ENCODE measurements around the gene SGMS1.
A peak's percentile ranks its signal among the peaks of the same experiment; 100 is the strongest.

Gene SGMS1

DNA sequence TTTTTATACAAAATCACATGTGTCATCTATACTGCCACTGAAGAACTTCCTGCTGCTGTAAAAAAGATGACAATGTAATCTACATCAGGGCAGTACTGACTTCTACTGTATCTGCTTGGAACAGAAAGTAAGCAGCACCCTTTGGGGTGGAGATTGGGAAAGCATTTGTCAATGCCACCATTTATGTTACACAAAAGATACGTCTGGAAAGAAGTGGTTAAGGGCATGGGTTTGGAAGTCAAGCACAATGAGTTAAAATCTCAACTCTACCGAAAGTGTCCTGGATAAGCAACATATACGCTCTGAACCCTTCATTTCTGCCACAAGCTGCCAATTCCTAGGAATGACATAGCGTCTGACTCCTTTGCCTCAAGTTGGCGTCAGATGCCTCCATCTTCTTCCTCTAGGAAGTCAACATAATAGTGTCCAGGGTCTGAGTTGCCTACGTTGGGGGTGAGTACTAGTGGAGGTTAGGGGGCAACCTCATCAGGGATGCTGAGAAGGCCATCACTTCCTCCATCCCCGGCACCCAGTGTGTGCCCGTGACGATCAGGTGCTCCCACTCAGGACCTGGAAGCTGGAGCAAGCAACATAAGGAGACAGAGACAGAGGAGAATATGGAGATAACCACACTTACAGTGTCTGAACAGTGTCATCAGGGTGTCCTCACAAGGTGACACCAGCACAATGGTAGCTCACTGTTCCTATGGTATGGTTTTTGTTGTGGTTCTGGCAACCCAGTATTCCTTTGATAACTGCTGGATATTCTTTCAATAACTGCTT lies 58.3 kb downstream of the SGMS1 start:
- H3K4me1 ChIP-seq, result no peaks in the 10 kb centered on the region
- no peak overlapping the region for H3K4me2 ChIP-seq
- peaks cover 0 to 11% (median 0%) of the 10 kb centered on the region in 11 experiments; a peak in 3 of 22 replicates for H3K36me3 ChIP-seq
- H3K9me3 ChIP-seq (replicated peaks in 1 of 11), result 0 out of 22 replicates have a peak, but pooled peaks cover 0 to 5% (median 0%) of the 10 kb centered on the region in 11 experiments
- no peak overlapping the region for H3K9ac ChIP-seq
- H4K20me1 ChIP-seq, result peaks cover 0 to 4% (median 0%) of the 10 kb centered on the region in 11 experiments; a peak in 3 of 22 replicates
- H3K4me3 ChIP-seq, result no peak overlapping the region
- no peak overlapping the region for H3K27ac ChIP-seq
- no peaks in the 10 kb centered on the region for H3K27me3 ChIP-seq
- TF ChIP-seq Cebpa-rat (IDR thresholded peaks at IDR 0.05), result no peak

- Histone ChIP-seq H3K4me3 (no peak overlapping the region), H3K27ac (no peak overlapping the region), H3K4me1 (peaks cover 0 to 9% (median 0%) of the 10 kb centered on the region in 10 experiments; a peak in 6 of 20 replicates), H3K27me3 (no peaks in the 10 kb centered on the region), H3K36me3 (peaks cover 0 to 11% (median 0%) of the 10 kb centered on the region in 11 experiments; a peak in 3 of 22 replicates), H3K9me3 (replicated peaks in 1 of 11) (no peaks in the 10 kb centered on the region), H3K4me2 (no peak overlapping the region), H4K20me1 (peaks cover 0 to 11% (median 0%) of the 10 kb centered on the region in 11 experiments; a peak in 2 of 22 replicates), H3K9ac (no peak overlapping the region)
- TF ChIP-seq Cebpa-rat (IDR thresholded peaks at IDR 0.05), result no peak
Observed at GRCh38 chr10:50563906-50564305, 59.9 kb downstream of the SGMS1 start.

GRCh38 chr10:50561816-50562215 lies 61.9 kb downstream of the SGMS1 start:
- H3K4me3 ChIP-seq, result no peak overlapping the region
- no peak overlapping the region for H3K4me2 ChIP-seq
- H3K27me3 ChIP-seq, result no peaks in the 10 kb centered on the region
- peaks cover 0 to 7% (median 0%) of the 10 kb centered on the region in 11 experiments; a peak in 2 of 22 replicates for H3K36me3 ChIP-seq
- TF ChIP-seq Cebpa-rat (IDR thresholded peaks at IDR 0.05), result no peak
- H3K27ac ChIP-seq, result no peak overlapping the region
- H3K4me1 ChIP-seq, result peaks cover 0 to 12% (median under 1%) of the 10 kb centered on the region in 10 experiments; a peak in 9 of 20 replicates
- peaks cover 0 to 18% (median 0%) of the 10 kb centered on the region in 11 experiments; a peak in 4 of 22 replicates for H4K20me1 ChIP-seq
- H3K9ac ChIP-seq, result no peak overlapping the region
- H3K9me3 ChIP-seq (replicated peaks in 1 of 11), result no peaks in the 10 kb centered on the region

- Histone ChIP-seq H3K27ac (no peak overlapping the region), H3K9me3 (replicated peaks in 1 of 11) (no peaks in the 10 kb centered on the region), H3K9ac (no peak overlapping the region), H3K36me3 (peaks cover 0 to 7% (median 0%) of the 10 kb centered on the region in 11 experiments; a peak in 2 of 22 replicates), H4K20me1 (peaks cover 0 to 20% (median 1%) of the 10 kb centered on the region in 11 experiments; a peak in 8 of 22 replicates), H3K4me3 (no peak overlapping the region), H3K4me1 (peaks cover 0 to 17% (median 6%) of the 10 kb centered on the region in 10 experiments; a peak in 17 of 20 replicates), H3K4me2 (no peak overlapping the region), H3K27me3 (no peaks in the 10 kb centered on the region)
- no peak for TF ChIP-seq Cebpa-rat (IDR thresholded peaks at IDR 0.05)
Observed at GRCh38 chr10:50561266-50561665, 62.5 kb downstream of the SGMS1 start.

DNA sequence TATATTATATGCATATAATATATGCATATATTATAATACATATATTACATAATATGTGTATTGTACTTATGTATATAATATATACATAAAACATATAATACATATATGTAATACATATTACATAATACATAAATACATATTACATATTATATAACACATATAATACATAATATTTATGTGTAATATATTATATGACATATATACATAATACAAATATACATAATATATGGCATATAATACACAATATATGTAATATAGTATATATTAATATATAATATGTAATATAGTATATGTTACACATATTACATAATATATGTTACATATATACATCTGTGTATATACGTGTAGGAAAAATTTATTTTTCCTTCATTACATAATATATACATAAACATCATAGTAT lies 63.4 kb downstream of the SGMS1 start:
- no peak for TF ChIP-seq Cebpa-rat (IDR thresholded peaks at IDR 0.05)
- Histone ChIP-seq H3K36me3 (peaks cover 0 to 4% (median 0%) of the 10 kb centered on the region in 11 experiments; a peak in 2 of 22 replicates), H3K27ac (no peak overlapping the region), H3K27me3 (no peaks in the 10 kb centered on the region), H3K4me2 (no peak overlapping the region), H3K4me3 (no peak overlapping the region), H4K20me1 (peaks cover 0 to 28% (median 6%) of the 10 kb centered on the region in 11 experiments; a peak in 8 of 22 replicates), H3K9ac (no peak overlapping the region), H3K4me1 (peaks cover 8 to 26% (median 14%) of the 10 kb centered on the region in 10 experiments), H3K9me3 (replicated peaks in 1 of 11) (no peaks in the 10 kb centered on the region)

GRCh38 chr10:50558371-50558770 lies 65.4 kb downstream of the SGMS1 start:
- Histone ChIP-seq H3K4me2 (no peak overlapping the region), H4K20me1 (peaks cover 0 to 28% (median 6%) of the 10 kb centered on the region in 11 experiments; a peak in 10 of 22 replicates), H3K9me3 (replicated peaks in 1 of 11) (no peaks in the 10 kb centered on the region), H3K4me1 (peaks cover 17 to 46% (median 34%) of the 10 kb centered on the region in 10 experiments), H3K27ac (no peak overlapping the region), H3K36me3 (peaks cover 0 to 4% (median 0%) of the 10 kb centered on the region in 11 experiments; a peak in 1 of 22 replicates), H3K4me3 (no peak overlapping the region), H3K9ac (no peak overlapping the region), H3K27me3 (no peaks in the 10 kb centered on the region)
- no peak for TF ChIP-seq Cebpa-rat (IDR thresholded peaks at IDR 0.05)

DNA sequence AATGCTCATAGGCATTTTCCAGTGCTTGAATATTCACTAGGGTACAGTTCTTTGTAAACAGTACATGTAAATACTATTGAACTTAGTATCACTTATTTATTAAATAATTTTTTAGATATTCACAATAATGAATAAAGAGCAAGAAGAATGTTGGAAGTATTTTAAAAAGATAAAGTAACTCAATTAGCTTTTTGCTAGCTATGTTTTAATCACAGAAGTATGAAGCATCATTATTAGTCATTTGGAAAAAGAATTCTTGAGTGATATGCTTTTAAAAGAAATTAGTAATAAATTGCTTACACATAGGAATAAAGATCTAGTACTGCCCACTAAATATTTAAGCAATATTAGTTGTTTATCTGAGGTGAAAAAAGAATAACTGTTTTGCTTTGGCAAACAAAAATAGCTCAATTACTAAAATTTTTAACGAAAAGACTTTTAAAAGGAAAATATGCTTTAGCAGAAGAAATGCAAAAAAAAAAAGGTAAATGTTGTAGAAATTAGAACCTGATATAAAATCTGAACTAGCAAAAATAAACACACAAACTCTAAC lies 66.5 kb downstream of the SGMS1 start:
- H3K4me2 ChIP-seq, result 0 out of 22 replicates have a peak overlapping the region, but pooled peaks of 1 of the 11 experiments have one; percentile 96
- no peak overlapping the region for H3K9ac ChIP-seq
- no peak overlapping the region for H3K27ac ChIP-seq
- no peaks in the 10 kb centered on the region for H3K9me3 ChIP-seq (replicated peaks in 1 of 11)
- no peak for TF ChIP-seq Cebpa-rat (IDR thresholded peaks at IDR 0.05)
- peaks cover 17 to 56% (median 34%) of the 10 kb centered on the region in 10 experiments for H3K4me1 ChIP-seq
- no peaks in the 10 kb centered on the region for H3K36me3 ChIP-seq
- H3K4me3 ChIP-seq, result no peak overlapping the region
- peaks cover 0 to 28% (median 6%) of the 10 kb centered on the region in 11 experiments; a peak in 10 of 22 replicates for H4K20me1 ChIP-seq
- no peaks in the 10 kb centered on the region for H3K27me3 ChIP-seq

GRCh38 chr10:50556237-50557120 lies 67.3 kb downstream of the SGMS1 start:
- Histone ChIP-seq H3K27ac (no peak overlapping the region), H3K27me3 (no peaks in the 10 kb centered on the region), H3K4me3 (no peak overlapping the region), H3K9me3 (replicated peaks in 1 of 11) (no peaks in the 10 kb centered on the region), H3K4me1 (peaks cover 17 to 56% (median 34%) of the 10 kb centered on the region in 10 experiments), H3K4me2 (peak overlapping the region; percentile 46 to 96 (median 71); a peak in 19 of 22 replicates), H3K9ac (no peak overlapping the region), H3K36me3 (no peaks in the 10 kb centered on the region), H4K20me1 (peaks cover 0 to 28% (median 6%) of the 10 kb centered on the region in 11 experiments; a peak in 10 of 22 replicates)
- no peak for TF ChIP-seq Cebpa-rat (IDR thresholded peaks at IDR 0.05)

All from BLaER1 treated with 17β-estradiol and CSF1 and Interleukin-3, amounts not matched to agents 10 nM and 100 nM (cell line).